ENCODE data around the gene FAR1. TPM values are rescaled to one million over a fixed set of nuclear protein-coding genes. Genes with fewer than 3 reads are reported as not detected.
"Not testable (repeated sequence)": the region's sequence is repeated elsewhere in the genome, so short reads cannot be mapped to it uniquely, and the experiment has no call there.

The FAR1 gene
- total RNA-seq, 2 donors from 2014 or later, result 25.5 to 55.7 TPM

GRCh38 chr11:13649619-13650018 lies 18.8 kb upstream of the FAR1 start:
- Histone ChIP-seq H3K27ac (no peak overlapping the region), H3K9me3 (no peaks in the 10 kb centered on the region), H3K4me3 (no peak overlapping the region), H3K27me3 (replicated peaks; ENCODE audit: insufficient read depth) (no peaks in the 10 kb centered on the region), H3K36me3 (no peaks in the 10 kb centered on the region), H3K4me1 (ENCODE audit: control insufficient read depth in 1 of 2, low read depth in 2 of 2) (no peaks in the 10 kb centered on the region)
- no peak for TF ChIP-seq CTCF (IDR thresholded peaks at IDR 0.05)
- ATAC-seq (ENCODE audit: insufficient number of reproducible peaks, low FRiP score, low read depth) (no peak), DNase-seq (ENCODE audit: low spot score) (no peak)

DNA sequence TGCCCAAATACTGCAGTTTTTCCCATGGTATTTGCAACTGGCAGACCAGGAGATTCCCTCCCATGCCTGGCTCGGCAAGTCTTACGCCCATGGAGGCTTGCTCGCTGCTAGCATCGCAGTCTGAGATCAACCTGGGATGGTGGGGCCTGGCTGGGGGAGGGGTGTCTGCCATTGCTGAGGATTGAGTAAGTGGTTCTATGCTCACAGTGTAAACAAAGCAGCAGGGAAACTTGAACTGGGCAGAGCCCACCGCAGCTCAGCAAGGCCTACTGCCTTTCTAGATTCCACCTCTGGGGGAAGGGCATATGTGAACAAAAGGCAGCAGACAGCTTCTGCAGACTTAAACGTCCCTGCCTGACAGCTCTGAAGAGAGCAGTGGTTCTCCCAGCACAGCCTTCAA lies 17.0 kb upstream of the FAR1 start:
- not testable (repeated sequence) for H3K27ac ChIP-seq; H3K36me3 ChIP-seq; H3K27me3 ChIP-seq (replicated peaks; ENCODE audit: insufficient read depth); ATAC-seq (ENCODE audit: insufficient number of reproducible peaks, low FRiP score, low read depth); H3K4me1 ChIP-seq (ENCODE audit: control insufficient read depth in 1 of 2, low read depth in 2 of 2); DNase-seq (ENCODE audit: low spot score); H3K9me3 ChIP-seq; H3K4me3 ChIP-seq

DNA sequence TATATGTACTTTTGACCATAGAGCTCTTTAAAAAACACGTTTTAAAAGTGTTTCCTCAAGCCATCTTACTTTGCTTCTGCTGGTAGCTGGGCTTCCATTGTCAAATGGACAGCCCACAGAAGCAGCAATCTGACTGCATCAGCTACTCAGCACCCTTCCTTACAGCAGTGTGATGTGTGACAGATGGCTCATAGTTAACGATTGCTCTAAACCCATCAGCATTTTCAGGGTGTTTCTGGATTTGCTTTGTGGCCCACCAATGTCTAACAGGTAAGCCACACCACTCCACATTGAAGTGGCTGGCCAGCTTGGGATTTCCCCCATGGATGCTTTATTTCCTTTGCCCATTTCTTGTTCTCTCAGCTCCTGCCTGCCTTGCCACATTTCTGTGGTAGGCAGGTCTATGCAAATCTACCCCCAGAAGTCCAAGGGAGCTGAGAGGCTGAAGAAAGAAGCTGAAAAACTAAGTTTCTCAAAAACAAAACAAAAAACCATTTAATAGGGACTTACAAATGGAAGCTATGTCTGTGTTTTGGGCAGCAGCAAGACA lies 7.3 kb upstream of the FAR1 start:
- Histone ChIP-seq H3K9me3 (peaks cover 12% of the 10 kb centered on the region), H3K36me3 (no peaks in the 10 kb centered on the region), H3K4me1 (ENCODE audit: control insufficient read depth in 1 of 2, low read depth in 2 of 2) (no peaks in the 10 kb centered on the region), H3K27me3 (replicated peaks; ENCODE audit: insufficient read depth) (no peaks in the 10 kb centered on the region), H3K4me3 (no peak overlapping the region), H3K27ac (no peak overlapping the region)
- ATAC-seq (ENCODE audit: insufficient number of reproducible peaks, low FRiP score, low read depth) (no peak), DNase-seq (ENCODE audit: low spot score) (no peak)
- no peak for TF ChIP-seq CTCF (IDR thresholded peaks at IDR 0.05)

- Histone ChIP-seq H3K27ac (no peak overlapping the region), H3K27me3 (replicated peaks; ENCODE audit: insufficient read depth) (no peaks in the 10 kb centered on the region), H3K4me3 (no peak overlapping the region), H3K4me1 (ENCODE audit: control insufficient read depth in 1 of 2, low read depth in 2 of 2) (no peaks in the 10 kb centered on the region), H3K9me3 (peaks cover 12% of the 10 kb centered on the region), H3K36me3 (no peaks in the 10 kb centered on the region)
- TF ChIP-seq CTCF (IDR thresholded peaks at IDR 0.05), result no peak
- ATAC-seq (ENCODE audit: insufficient number of reproducible peaks, low FRiP score, low read depth), result no peak
- no peak for DNase-seq (ENCODE audit: low spot score)
Observed at GRCh38 chr11:13663631-13664071, 4.8 kb upstream of the FAR1 start.

GRCh38 chr11:13664351-13664750 lies 4.1 kb upstream of the FAR1 start:
- peaks cover 6% of the 10 kb centered on the region for H3K9me3 ChIP-seq
- TF ChIP-seq CTCF (IDR thresholded peaks at IDR 0.05), result no peak
- no peak overlapping the region for H3K27ac ChIP-seq

GRCh38 chr11:13666708-13667107 lies 1.8 kb upstream of the FAR1 start:
- no peak overlapping the region for H3K27ac ChIP-seq
- ATAC-seq (ENCODE audit: insufficient number of reproducible peaks, low FRiP score, low read depth) (no peak), DNase-seq (ENCODE audit: low spot score) (no peak)
- no peak for TF ChIP-seq CTCF (IDR thresholded peaks at IDR 0.05)
- H3K4me1 ChIP-seq (ENCODE audit: control insufficient read depth in 1 of 2, low read depth in 2 of 2), result peaks cover 10 to 16% of the 10 kb centered on the region in 2 donors
- no peaks in the 10 kb centered on the region for H3K27me3 ChIP-seq (replicated peaks; ENCODE audit: insufficient read depth)
- H3K9me3 ChIP-seq, result no peaks in the 10 kb centered on the region
- H3K4me3 ChIP-seq, result no peak overlapping the region
- no peaks in the 10 kb centered on the region for H3K36me3 ChIP-seq

More at GRCh38 chr11:13664351-13664750, 4.1 kb upstream of the FAR1 start:
- DNase-seq (ENCODE audit: low spot score) (no peak), ATAC-seq (ENCODE audit: insufficient number of reproducible peaks, low FRiP score, low read depth) (no peak)
- H3K36me3 ChIP-seq, result no peaks in the 10 kb centered on the region
- H3K4me1 ChIP-seq (ENCODE audit: control insufficient read depth in 1 of 2, low read depth in 2 of 2), result peaks cover under 1 to 1% of the 10 kb centered on the region in 2 donors
- no peak overlapping the region for H3K4me3 ChIP-seq
- H3K27me3 ChIP-seq (replicated peaks; ENCODE audit: insufficient read depth), result no peaks in the 10 kb centered on the region
